HG03039 (cell line): ENCODE measurements around the gene TMCO6.
"Not testable (repeated sequence)": the region's sequence is repeated elsewhere in the genome, so short reads cannot be mapped to it uniquely, and the experiment has no call there.

ENCODE experiments used
- ATAC-seq: cut with Tn5 transposase; IDR thresholded peaks from one replicate; pipeline ENCODE4 v1.9.1; 2021; ENCODE audit warnings: mild to moderate bottlenecking, moderate library complexity; ENCODE audit not compliant: unreplicated experiment

The TMCO6 gene

DNA sequence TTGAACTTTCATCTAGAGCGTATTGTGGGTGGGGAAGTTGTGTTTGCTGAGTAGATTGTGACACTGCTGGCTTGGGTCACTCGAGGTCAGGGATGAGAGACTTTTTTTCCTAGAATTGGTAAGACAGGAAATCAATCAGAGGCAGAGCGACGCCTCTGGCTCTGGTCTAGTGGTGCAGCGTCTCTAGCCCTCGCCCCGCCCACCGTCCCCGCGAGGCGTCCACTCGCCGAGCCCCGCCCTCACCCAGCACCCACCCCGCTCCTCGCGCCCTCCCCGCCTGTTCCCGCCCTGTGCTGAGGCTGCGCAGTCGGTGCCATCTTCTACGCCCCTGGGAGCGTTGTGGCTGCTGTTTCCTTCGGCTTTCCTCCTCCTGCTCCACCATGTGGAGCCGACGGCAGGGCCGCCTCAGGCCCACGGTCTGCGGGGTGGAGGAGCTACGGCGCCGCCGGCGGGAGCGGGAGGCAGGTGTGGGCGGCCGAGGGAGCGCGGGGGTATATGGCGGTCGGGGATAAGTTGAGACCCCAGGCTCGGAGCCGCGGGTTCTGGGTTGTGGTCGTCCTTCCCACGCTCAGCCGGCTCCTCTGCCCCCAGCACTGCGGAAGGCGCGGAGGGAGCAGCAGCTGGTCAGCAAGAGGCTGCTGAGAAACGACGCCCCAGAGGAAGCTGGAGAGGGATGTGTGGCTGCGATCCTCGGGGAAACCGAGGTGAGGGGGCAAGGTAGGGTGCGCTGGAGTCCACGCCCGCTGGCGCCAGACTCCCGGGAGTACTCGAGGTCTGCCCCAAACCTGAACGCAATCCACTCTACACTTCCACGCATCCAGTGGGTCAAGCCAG lies at the start of gene TMCO6:
TSS of gene TMCO6 (plus strand) at position 304 of the 834 bp plus-strand sequence. CDS start at position 381, 77 bp downstream.
- peak; percentile 94 for ATAC-seq

DNA sequence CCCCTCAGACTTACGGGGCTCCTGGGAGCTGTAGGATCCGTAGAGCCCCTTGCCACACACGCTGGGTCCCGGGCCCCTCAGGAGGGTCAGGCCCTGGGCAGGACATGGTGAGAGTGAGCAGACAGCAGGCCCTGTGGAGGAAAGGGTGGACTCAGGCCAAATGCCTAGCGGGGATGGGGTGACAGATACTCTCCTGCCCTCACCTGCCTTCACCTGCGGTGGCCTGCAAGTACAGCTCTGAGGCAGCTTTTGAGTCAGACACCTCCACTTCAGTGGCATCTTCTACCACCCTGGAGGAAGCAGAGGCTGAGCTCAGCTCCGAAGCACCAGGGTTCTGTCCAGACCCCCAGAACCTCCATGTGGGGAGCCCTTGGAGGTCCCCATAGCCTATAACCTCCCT lies 48.4 kb upstream of the TMCO6 start:
- ATAC-seq, result no peak

DNA sequence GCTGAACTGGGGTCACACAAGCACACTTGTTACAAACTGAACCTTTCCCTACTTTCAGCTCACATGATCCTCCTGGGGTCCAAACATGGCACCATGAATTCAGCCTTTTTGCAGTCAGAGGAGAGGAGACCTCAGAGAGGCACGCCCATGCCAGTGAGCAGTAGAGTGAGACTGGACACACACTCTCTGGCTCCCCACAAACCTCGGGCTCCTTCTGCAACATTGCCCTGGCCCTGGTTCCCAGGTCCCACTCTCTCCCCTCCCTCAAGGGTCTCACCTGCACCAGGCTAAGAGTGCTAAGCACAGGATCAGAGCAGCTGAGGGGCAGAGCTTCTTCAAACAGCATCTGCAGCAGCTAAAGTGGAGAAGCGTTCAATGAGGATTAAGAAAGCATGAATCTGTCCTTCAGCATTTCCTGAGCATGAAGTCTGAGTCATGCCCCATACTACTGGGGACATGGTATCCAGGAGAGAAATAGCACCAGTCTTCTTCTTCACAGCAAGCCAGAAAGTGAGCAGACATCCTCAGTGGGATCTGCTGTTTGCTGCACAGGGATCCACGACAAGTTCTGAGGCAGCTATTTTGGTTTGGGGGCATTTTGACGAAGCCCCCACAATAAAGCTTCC lies 47.4 kb upstream of the TMCO6 start:
- ATAC-seq, result no peak

DNA sequence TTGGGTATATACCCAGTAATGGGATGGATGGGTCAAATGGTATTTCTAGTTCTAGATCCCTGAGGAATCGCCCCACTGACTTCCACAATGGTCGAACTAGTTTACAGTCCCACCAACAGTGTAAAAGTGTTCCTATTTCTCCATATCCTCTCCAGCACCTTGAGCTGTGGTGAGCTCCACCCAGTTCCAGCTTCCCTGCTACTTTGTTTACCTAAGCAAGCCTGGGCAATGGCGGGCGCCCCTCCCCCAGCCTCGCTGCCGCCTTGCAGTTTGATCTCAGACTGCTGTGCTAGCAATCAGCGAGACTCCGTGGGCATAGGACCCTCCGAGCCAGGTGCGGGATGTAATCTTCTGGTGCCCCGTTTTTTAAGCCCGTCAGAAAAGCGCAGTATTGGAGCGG lies 46.2 kb upstream of the TMCO6 start:
- ATAC-seq, result not testable (repeated sequence)

DNA sequence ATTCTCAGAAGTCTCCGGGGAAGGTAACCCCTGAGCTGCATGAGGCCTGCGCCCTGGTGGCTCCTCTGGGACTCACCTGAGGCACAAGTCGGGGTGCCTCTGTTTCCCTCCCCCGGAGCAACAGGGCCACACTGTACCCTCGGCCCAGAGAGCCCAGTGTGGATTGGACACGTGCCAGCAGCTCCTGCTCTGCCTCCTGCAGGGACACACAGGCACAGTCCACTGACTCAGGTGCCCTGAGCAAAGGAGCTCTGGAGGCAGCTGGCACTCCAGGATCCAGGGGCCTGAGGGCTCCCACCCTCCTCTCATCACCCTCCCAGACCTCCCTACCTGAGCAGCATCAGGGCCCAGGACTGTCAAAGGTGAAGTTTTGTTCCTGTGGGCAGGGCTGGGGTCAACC lies 45.1 kb upstream of the TMCO6 start:
- ATAC-seq, result no peak

DNA sequence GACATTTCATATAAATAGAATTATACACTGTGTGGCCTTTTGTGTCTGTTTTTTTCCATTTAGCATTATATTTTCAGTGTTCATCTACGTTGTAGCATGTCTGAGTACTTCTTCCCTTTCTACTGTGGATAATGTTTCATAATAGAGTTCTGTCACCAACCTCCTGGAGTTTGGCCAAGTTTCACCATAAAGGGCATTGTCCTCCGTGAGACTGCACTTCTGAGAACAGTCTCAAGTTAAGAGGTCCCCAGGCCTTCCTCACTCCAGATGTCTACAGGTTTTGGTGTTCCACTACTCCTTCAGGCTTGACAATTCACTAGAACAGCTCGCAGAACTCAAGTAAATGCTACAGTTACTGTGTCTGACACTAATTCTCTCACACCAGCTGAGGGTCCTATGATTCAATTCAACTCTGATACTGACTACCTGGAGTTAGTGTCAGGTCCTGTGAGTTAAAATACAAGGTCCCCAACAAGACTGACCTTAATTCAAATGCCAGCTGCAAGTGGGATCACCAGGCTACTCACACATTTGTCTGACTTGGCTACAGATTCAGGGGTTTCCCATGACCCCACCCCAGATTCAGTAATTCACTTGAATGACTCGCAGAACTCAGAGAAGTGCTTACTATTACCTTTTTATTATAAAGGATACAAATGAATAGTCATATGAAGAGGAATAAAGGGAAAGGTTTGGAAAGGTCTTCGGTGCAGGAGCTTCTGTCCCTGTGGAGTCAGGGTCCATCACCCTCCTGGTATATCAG lies 43.5 kb upstream of the TMCO6 start:
- ATAC-seq, result no peak

DNA sequence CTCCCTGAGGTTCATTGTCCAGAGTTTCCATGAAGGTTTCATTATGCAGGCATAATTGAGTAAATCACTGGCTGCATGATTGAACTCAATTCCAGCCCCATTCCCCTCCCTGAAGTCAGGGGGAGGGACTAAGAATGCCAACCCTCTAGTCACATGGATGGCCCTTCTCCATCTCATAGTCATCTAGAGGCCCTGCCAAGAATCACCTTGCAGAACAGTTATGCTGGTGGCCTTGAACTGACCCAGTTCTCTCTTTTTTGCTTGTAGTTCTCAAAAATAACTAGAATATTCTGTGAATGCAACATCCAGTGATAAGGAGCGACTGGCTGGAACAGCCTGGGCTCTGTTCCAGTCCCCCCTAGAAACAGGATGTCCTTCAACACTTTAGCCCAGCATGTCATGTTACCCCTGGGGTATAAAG lies 42.9 kb upstream of the TMCO6 start:
- ATAC-seq, result no peak

DNA sequence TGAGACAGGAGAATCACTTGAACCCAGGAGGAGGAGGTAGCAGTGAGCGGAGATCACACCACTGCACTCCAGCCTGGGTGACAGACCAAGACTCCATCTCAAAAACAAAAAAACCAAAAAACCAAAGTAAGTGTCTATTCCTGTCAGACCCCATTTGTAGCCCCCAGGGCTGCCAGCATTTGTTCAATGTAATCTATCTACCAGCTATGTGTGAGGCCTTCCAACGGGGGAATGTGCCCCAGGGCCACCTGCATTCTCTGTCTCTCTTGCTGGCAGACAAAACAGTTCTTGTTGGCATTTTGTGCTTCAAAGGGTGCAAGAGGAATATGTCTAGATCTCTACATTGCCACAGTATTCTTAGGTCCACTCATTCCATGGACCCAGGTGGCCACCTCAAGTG lies 40.4 kb upstream of the TMCO6 start:
- ATAC-seq, result no peak

DNA sequence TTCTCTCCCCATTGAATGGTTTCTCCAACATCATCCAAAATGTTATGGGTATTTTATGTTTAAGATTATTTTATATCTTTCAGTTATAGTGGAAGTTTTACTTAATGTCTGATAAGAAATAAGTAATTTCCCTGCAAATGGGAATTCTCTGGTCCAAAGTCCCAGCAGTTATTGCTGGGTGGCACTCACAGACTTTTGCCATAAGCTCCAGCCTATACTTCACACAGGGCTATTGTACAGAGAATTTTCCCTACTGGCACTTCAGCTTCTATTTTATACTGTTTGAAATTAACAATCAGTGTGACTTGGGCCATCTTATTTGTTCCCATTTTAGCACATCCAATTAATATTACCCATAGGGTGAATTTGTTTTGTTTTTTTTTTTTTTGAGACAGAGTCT lies 39.2 kb upstream of the TMCO6 start:
- ATAC-seq, result no peak

DNA sequence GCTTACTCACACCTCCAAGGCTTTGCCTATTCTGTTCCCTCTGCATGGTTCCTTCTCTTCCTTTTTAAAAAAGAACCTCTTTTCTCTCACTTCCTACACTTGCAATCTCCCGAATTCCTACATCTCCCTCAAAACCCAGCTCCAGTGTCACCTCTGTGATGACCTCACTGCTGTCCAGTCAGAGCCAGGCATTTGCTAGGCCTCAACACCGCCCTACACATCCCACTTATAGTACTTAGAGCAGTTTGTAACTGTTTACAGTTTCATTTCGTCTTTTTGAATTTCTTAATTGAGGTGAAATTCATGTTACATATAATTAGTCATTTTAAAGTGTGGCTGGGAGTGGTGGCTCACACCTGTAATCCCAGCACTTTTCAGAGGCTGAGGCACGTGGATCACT lies 37.1 kb upstream of the TMCO6 start:
- ATAC-seq, result no peak

DNA sequence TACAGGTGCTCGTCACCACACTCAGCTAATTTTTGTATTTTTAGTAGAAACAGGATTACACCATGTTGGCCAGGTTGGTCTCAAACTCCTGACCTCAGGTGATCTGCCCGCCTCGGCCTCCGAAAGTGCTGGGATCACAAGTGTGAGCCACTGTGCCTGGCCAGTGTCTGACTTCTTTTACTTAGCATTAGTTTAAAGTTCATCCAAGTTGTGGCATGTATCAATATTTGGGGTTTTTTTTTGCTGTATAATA lies 35.9 kb upstream of the TMCO6 start:
- not testable (repeated sequence) for ATAC-seq

DNA sequence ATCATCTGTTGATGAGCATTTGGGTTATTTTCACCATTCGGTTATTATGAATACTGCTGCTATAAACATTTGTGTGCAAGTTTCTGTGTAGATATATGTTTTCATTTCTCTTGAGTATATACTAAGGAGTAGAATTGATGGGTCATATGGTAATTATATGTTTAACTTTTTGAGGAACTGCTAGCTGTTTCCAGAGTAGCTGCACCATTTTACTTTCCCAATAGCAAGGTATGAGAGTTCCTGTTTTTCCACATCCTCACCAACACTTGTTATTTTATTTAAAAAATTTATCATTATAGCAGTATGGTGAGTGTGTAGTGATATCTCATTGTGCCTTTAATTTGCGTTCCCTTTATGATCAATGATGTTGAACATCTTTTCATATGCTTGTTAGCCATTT lies 35.5 kb upstream of the TMCO6 start:
- ATAC-seq, result no peak

DNA sequence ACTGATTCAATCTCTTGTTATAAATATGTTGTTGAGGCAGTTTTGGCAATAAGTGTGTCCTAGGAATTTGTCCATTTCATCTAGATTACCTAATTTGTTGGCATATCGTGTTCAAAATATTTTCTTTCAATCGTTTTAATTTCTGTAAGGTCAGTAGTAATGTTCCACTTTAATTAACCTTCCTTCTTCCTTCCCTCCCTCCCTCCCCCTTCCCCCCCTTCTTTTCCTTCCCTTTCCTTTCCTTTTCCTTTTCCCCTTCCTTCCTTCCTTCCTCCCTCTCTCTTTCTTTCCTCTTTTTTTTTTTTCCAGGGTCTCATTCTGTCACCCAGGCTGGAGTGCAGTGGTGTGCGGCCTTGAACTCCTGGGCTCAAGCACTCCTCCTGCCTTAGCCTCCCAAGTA lies 33.4 kb upstream of the TMCO6 start:
- ATAC-seq, result no peak

DNA sequence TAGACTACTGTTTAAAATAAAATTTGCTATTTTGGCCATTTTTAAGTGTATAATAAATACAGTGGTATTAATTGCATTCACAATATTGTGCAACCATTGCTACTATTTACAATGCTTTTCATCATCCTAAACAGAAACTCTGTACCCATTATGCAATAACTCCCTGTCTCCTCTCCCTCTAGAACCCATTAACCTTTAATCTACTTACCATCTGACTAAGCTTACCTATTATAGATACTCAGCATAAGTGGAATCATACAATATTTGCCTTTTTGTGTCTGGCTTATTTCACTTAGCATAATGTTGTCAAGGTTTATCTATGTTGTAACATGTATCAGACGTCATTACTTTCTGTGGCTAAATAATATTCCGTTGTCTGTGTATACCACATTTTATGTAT lies 32.2 kb upstream of the TMCO6 start:
- no peak for ATAC-seq

DNA sequence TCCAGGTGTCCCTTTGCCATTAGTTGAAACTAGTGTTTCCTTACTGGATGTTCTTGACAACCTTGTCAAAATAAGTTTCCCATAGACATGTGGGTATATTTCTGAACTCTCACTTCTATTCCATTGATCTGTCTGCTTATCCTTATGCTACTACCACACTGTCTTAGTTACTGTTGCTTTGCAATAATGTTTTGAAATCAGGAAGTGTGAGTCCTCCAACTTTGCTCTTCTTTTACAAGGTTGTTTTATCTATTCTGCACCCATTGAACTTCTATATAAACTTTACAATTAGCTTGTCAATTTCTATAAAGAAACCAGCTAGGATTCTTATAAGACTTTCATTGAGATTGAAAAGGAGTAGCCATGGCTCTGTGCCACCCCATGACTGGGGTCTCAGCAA lies 30.5 kb upstream of the TMCO6 start:
- ATAC-seq, result no peak

DNA sequence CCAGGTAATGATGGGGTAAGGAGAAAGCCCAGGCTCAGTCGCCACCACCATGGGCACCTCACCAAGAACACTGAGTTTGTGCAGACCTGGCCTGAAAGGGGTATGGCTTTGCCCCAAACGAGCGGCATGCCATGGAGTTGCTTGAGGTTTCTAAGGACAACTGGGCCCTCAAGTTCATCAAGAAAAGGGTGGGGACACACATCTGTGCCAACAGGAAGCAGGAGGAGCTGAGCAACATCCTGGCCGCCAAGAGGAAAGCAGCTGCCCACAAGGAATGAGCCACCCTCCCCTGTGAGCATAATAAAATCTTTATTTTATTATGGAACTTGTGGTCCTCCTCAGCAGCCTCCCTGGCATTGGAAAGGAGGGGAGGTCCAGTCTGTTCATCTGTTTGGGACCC lies 30.1 kb upstream of the TMCO6 start:
- ATAC-seq, result no peak

DNA sequence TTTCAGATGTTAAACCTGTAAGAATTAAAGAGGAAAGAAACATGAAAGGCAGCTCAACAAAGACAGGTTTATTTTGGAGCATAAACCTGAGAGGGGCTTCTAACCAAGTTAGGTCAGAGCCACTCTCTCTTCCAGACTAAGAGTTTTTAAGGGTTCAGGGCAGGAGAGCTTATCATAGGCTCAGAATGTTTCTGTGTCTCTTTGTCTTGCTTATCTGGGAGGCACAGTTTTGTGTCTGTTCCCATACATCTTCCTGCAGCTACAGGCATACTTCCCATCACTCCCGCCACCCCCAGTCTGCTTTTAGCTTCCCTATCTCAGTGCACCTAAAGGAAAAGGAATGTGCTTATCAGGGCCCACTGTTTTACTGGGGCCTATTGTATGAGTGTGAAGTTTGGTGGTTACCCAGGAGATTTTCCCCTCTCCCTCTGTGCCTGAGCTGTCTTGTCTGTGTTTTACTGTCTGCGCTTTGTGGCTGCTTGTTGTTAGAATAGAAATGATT lies 28.2 kb upstream of the TMCO6 start:
- ATAC-seq, result no peak

DNA sequence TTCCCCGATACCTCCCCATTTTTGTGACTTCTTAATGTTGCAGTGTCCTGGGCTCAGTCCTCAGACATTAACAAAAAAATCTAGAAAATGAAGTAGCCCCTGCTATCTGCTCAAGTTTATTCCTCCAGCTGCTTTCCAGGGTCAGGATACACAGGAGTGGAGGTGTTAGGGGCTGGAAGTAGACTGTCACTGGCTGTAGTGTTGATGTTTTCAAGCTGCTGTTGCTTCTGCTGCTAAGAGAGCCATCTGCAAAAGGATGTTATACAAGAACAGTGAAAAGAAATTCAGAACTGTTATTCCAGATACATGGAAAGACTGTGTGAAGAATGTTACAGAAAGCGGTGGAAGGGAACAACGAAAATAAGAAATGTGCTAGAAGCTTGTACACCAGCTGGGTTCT lies 16.9 kb upstream of the TMCO6 start:
- ATAC-seq, result no peak

DNA sequence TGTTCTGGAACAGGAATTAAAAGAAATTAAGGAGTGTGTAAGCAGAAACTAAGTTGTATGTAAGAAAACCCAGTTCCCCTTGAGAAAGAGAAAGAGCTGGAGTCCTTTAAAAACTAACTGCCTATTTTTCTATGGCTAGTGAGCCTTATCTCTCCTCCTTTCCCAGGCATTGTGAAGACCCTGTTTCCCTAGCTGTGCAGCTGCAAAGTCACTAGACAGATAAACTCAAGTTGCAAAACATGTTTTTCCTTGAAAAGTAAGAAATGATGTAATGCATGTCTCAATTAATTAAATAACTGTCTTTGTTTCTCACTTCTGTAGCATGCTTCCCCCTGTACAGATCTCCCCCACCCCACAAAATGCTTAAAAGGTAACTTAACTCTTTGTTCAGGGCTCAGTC lies 16.2 kb upstream of the TMCO6 start:
- not testable (repeated sequence) for ATAC-seq

DNA sequence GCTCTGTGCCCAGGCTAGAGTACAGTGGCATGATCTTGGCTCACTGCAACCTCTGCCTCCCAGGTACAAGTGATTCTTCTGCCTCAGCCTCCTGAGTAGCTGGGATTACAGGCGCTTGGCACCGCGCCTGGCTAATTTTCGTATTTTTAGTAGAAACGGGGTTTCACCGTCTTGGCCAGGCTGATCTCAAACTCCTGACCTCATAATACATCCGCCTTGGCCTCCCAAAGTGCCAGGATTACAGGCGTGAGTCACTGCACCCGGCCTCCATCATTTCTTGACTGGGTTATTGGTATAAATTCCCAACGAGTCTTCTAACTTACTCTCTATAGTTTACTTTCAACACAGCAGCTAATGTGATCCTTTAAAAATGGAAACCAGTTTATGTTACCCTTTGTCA lies 14.4 kb upstream of the TMCO6 start:
- not testable (repeated sequence) for ATAC-seq

DNA sequence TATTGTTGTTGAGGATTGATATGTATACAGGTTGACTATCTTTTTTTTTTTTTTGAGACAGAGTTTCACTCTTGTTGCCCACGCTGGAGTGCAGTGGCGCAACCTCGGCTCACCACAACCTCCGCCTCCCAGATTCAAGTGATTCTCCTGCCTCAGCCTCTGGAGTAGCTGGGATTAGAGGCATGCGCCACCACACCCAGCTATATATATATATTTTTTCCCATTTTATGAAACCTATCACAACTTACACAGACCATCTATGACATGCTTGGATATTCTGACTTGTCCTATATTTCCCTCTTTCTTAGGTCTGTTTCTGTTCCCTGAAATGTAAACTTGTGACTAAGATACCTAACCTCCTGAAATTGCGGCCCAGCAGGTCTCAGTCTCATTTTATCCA lies 11.3 kb upstream of the TMCO6 start:
- ATAC-seq, result no peak

DNA sequence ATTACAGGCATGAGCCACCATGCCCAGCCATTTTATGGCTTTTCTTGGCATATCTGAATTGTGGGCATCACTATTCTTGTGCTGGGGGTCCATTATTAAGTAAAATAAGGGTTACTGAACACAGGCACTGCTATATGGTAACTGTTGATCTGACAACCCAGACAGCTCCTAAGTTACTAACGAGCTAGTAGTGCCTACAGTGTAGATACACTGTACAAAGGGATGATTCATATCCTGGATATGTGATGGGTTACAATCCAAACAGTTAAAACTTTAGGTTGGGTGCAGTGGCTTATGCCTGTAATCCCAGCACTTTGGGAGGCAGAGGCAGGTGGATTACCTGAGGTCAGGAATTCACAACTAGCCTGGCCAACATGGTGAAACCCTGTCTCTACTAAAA lies 10.5 kb upstream of the TMCO6 start:
- no peak for ATAC-seq
